ENCODE results near the gene SKI. TPM values are rescaled to one million over a fixed set of nuclear protein-coding genes. Genes with fewer than 3 reads are reported as not detected.

The SKI gene
- total RNA-seq, 3 donors from 2014 or later = 26.8 to 86.6 (median 29.0) TPM

GRCh38 chr1:2286923-2287322, 58.8 kb downstream of the SKI start:
- intact Hi-C loops (cut with DNase I, micrococcal nuclease) = no loop called here
- no peak for DNase-seq
- Histone ChIP-seq H3K4me1 (ENCODE audit: low read depth) (peaks cover 9% of the 10 kb centered on the region), H3K36me3 (ENCODE audit: low read depth) (no peaks in the 10 kb centered on the region), H3K4me3 (no peak overlapping the region), H3K9me3 (no peaks in the 10 kb centered on the region)
- ATAC-seq = no peak
- TF ChIP-seq CTCF (IDR thresholded peaks at IDR 0.05) = no peak

GRCh38 chr1:2287649-2288048, 59.5 kb downstream of the SKI start:
- DNase-seq (no peak), ATAC-seq (no peak)
- H3K4me1 ChIP-seq (ENCODE audit: low read depth) = peaks cover 9% of the 10 kb centered on the region
- H3K4me3 ChIP-seq = no peak overlapping the region
- intact Hi-C loops (cut with DNase I, micrococcal nuclease) = no loop called here
- no peaks in the 10 kb centered on the region for H3K9me3 ChIP-seq
- TF ChIP-seq CTCF (IDR thresholded peaks at IDR 0.05) = no peak
- no peaks in the 10 kb centered on the region for H3K36me3 ChIP-seq (ENCODE audit: low read depth)

- peaks cover 9% of the 10 kb centered on the region for H3K4me1 ChIP-seq (ENCODE audit: low read depth)
- H3K36me3 ChIP-seq (ENCODE audit: low read depth) = no peaks in the 10 kb centered on the region
- TF ChIP-seq CTCF (IDR thresholded peaks at IDR 0.05) = no peak
- intact Hi-C loops (cut with DNase I, micrococcal nuclease) = no loop called here
- ATAC-seq = no peak
- H3K4me3 ChIP-seq = no peak overlapping the region
- no peaks in the 10 kb centered on the region for H3K9me3 ChIP-seq
- DNase-seq = no peak
These were observed 60.2 kb downstream of the SKI start for GRCh38 chr1:2288311-2288710.

GRCh38 chr1:2288816-2289536, 60.9 kb downstream of the SKI start:
- intact Hi-C loops (cut with DNase I, micrococcal nuclease) = no loop called here
- DNase-seq (no peak), ATAC-seq (no peak)
- Histone ChIP-seq H3K9me3 (no peaks in the 10 kb centered on the region), H3K4me3 (no peak overlapping the region), H3K36me3 (ENCODE audit: low read depth) (no peaks in the 10 kb centered on the region), H3K4me1 (ENCODE audit: low read depth) (peaks cover 9% of the 10 kb centered on the region)
- TF ChIP-seq CTCF (IDR thresholded peaks at IDR 0.05) = no peak

- Histone ChIP-seq H3K36me3 (ENCODE audit: low read depth) (no peaks in the 10 kb centered on the region), H3K4me3 (no peak overlapping the region), H3K4me1 (ENCODE audit: low read depth) (peaks cover 9% of the 10 kb centered on the region), H3K9me3 (no peaks in the 10 kb centered on the region)
- ATAC-seq = no peak
- intact Hi-C loops (cut with DNase I, micrococcal nuclease) = no loop called here
- DNase-seq = no peak
- TF ChIP-seq CTCF (IDR thresholded peaks at IDR 0.05) = no peak
These were observed 61.5 kb downstream of the SKI start for GRCh38 chr1:2289607-2290006.

All from mucosa of descending colon (tissue), 3 donors.